Measurements from ENCODE around the gene IRX6. TPM values are rescaled to one million over a fixed set of nuclear protein-coding genes. Genes with fewer than 3 reads are reported as not detected.

Gene IRX6
- not detected for total RNA-seq

- ChIA-PET CTCF (no interaction called here), POLR2A (no interaction called here)
- DNase-seq: no peak
- Mint-ChIP-seq H3K4me3 (no peak within 1 kb of the TSS), H3K27me3 (ENCODE audit: low read depth) (peaks cover 29% of the 10 kb centered on the region), H3K9me3 (ENCODE audit: insufficient read depth) (no peaks in the 10 kb centered on the region), H3K27ac (no peak within 1 kb of the TSS), H3K4me1 (ENCODE audit: low read depth) (no peaks in the 10 kb centered on the region), H3K36me3 (ENCODE audit: low read depth) (no peaks in the 10 kb centered on the region)
- no peak for ATAC-seq
Observed at GRCh38 chr16:55323637-55324271, at the start of gene IRX6. Gene IRX6, plus strand, starts transcription at chr16:55324203. Its CDS starts 889 bp downstream, at chr16:55325092.

GRCh38 chr16:55274391-55274790 is 49.6 kb upstream of the IRX6 start:
- Mint-ChIP-seq H3K9me3 (ENCODE audit: insufficient read depth) (no peaks in the 10 kb centered on the region), H3K36me3 (ENCODE audit: low read depth) (no peaks in the 10 kb centered on the region), H3K4me1 (ENCODE audit: low read depth) (no peaks in the 10 kb centered on the region), H3K27ac (no peak overlapping the region), H3K4me3 (no peak overlapping the region), H3K27me3 (ENCODE audit: low read depth) (no peaks in the 10 kb centered on the region)
- ATAC-seq: no peak
- ChIA-PET POLR2A (no interaction called here), CTCF (no interaction called here)
- no peak for DNase-seq

GRCh38 chr16:55275167-55275566 is 48.8 kb upstream of the IRX6 start:
- Mint-ChIP-seq H3K9me3 (ENCODE audit: insufficient read depth) (no peaks in the 10 kb centered on the region), H3K36me3 (ENCODE audit: low read depth) (no peaks in the 10 kb centered on the region), H3K27me3 (ENCODE audit: low read depth) (no peaks in the 10 kb centered on the region), H3K27ac (no peak overlapping the region), H3K4me1 (ENCODE audit: low read depth) (no peaks in the 10 kb centered on the region), H3K4me3 (no peak overlapping the region)
- no peak for ATAC-seq
- no peak for DNase-seq
- ChIA-PET POLR2A (no interaction called here), CTCF (no interaction called here)

- H3K9me3 Mint-ChIP-seq (ENCODE audit: insufficient read depth): no peaks in the 10 kb centered on the region
- H3K4me1 Mint-ChIP-seq (ENCODE audit: low read depth): no peaks in the 10 kb centered on the region
- POLR2A ChIA-PET: no interaction called here
- H3K4me3 Mint-ChIP-seq: no peak overlapping the region
- no peaks in the 10 kb centered on the region for H3K36me3 Mint-ChIP-seq (ENCODE audit: low read depth)
- H3K27ac Mint-ChIP-seq: no peak overlapping the region
- DNase-seq (no peak), ATAC-seq (no peak)
- CTCF ChIA-PET: no interaction called here
- H3K27me3 Mint-ChIP-seq (ENCODE audit: low read depth): no peaks in the 10 kb centered on the region
Observed at GRCh38 chr16:55275869-55276268, 48.1 kb upstream of the IRX6 start.

- Mint-ChIP-seq H3K4me3 (no peak overlapping the region), H3K27me3 (ENCODE audit: low read depth) (no peaks in the 10 kb centered on the region), H3K36me3 (ENCODE audit: low read depth) (no peaks in the 10 kb centered on the region), H3K4me1 (ENCODE audit: low read depth) (no peaks in the 10 kb centered on the region), H3K9me3 (ENCODE audit: insufficient read depth) (no peaks in the 10 kb centered on the region), H3K27ac (no peak overlapping the region)
- ChIA-PET POLR2A (no interaction called here), CTCF (interaction anchor here (1.6 kb wide), 1 partner anchor 20 kb away, joined by 4 read pairs; no protein-coding TSS in a partner anchor)
- ATAC-seq (no peak), DNase-seq (no peak)
Observed at GRCh38 chr16:55277536-55277935, 46.5 kb upstream of the IRX6 start.

GRCh38 chr16:55279598-55279997 is 44.4 kb upstream of the IRX6 start:
- CTCF ChIA-PET: no interaction called here
- POLR2A ChIA-PET: no interaction called here

GRCh38 chr16:55280587-55280986 is 43.4 kb upstream of the IRX6 start:
- Mint-ChIP-seq H3K4me3 (no peak overlapping the region), H3K9me3 (ENCODE audit: insufficient read depth) (no peaks in the 10 kb centered on the region), H3K4me1 (ENCODE audit: low read depth) (no peaks in the 10 kb centered on the region), H3K27me3 (ENCODE audit: low read depth) (no peaks in the 10 kb centered on the region), H3K36me3 (ENCODE audit: low read depth) (no peaks in the 10 kb centered on the region), H3K27ac (no peak overlapping the region)
- ChIA-PET POLR2A (no interaction called here), CTCF (no interaction called here)
- ATAC-seq (no peak), DNase-seq (no peak)

More at GRCh38 chr16:55279598-55279997, 44.4 kb upstream of the IRX6 start:
- no peak for DNase-seq
- H3K4me1 Mint-ChIP-seq (ENCODE audit: low read depth): no peaks in the 10 kb centered on the region
- H3K27me3 Mint-ChIP-seq (ENCODE audit: low read depth): no peaks in the 10 kb centered on the region
- no peak overlapping the region for H3K27ac Mint-ChIP-seq
- H3K4me3 Mint-ChIP-seq: no peak overlapping the region
- no peaks in the 10 kb centered on the region for H3K36me3 Mint-ChIP-seq (ENCODE audit: low read depth)
- no peak for ATAC-seq
- no peaks in the 10 kb centered on the region for H3K9me3 Mint-ChIP-seq (ENCODE audit: insufficient read depth)

- H3K4me3 Mint-ChIP-seq: no peak overlapping the region
- no peaks in the 10 kb centered on the region for H3K36me3 Mint-ChIP-seq (ENCODE audit: low read depth)
- ChIA-PET POLR2A (no interaction called here), CTCF (no interaction called here)
- no peaks in the 10 kb centered on the region for H3K27me3 Mint-ChIP-seq (ENCODE audit: low read depth)
- ATAC-seq (no peak), DNase-seq (no peak)
- H3K27ac Mint-ChIP-seq: no peak overlapping the region
- no peaks in the 10 kb centered on the region for H3K4me1 Mint-ChIP-seq (ENCODE audit: low read depth)
- no peaks in the 10 kb centered on the region for H3K9me3 Mint-ChIP-seq (ENCODE audit: insufficient read depth)
Observed at GRCh38 chr16:55282441-55282840, 41.6 kb upstream of the IRX6 start.

- ATAC-seq (no peak), DNase-seq (no peak)
- Mint-ChIP-seq H3K9me3 (ENCODE audit: insufficient read depth) (peaks cover 3% of the 10 kb centered on the region), H3K27me3 (ENCODE audit: low read depth) (no peaks in the 10 kb centered on the region), H3K4me1 (ENCODE audit: low read depth) (no peaks in the 10 kb centered on the region), H3K4me3 (no peak overlapping the region), H3K36me3 (ENCODE audit: low read depth) (no peaks in the 10 kb centered on the region), H3K27ac (no peak overlapping the region)
- ChIA-PET POLR2A (no interaction called here), CTCF (no interaction called here)
Observed at GRCh38 chr16:55283812-55284717, 39.9 kb upstream of the IRX6 start.

GRCh38 chr16:55284718-55285099 is 39.3 kb upstream of the IRX6 start:
- Mint-ChIP-seq H3K4me1 (ENCODE audit: low read depth) (no peaks in the 10 kb centered on the region), H3K36me3 (ENCODE audit: low read depth) (no peaks in the 10 kb centered on the region), H3K27me3 (ENCODE audit: low read depth) (no peaks in the 10 kb centered on the region), H3K9me3 (ENCODE audit: insufficient read depth) (peaks cover 3% of the 10 kb centered on the region), H3K27ac (no peak overlapping the region), H3K4me3 (no peak overlapping the region)
- ATAC-seq: no peak
- ChIA-PET CTCF (no interaction called here), POLR2A (no interaction called here)
- no peak for DNase-seq

- Mint-ChIP-seq H3K9me3 (ENCODE audit: insufficient read depth) (peaks cover 3% of the 10 kb centered on the region), H3K27ac (no peak overlapping the region), H3K36me3 (ENCODE audit: low read depth) (no peaks in the 10 kb centered on the region), H3K4me3 (no peak overlapping the region), H3K4me1 (ENCODE audit: low read depth) (no peaks in the 10 kb centered on the region), H3K27me3 (ENCODE audit: low read depth) (no peaks in the 10 kb centered on the region)
- ChIA-PET CTCF (no interaction called here), POLR2A (no interaction called here)
- ATAC-seq (no peak), DNase-seq (no peak)
Observed at GRCh38 chr16:55285586-55285985, 38.4 kb upstream of the IRX6 start.

- H3K9me3 Mint-ChIP-seq (ENCODE audit: insufficient read depth): peaks cover 3% of the 10 kb centered on the region
- no peaks in the 10 kb centered on the region for H3K36me3 Mint-ChIP-seq (ENCODE audit: low read depth)
- H3K4me3 Mint-ChIP-seq: no peak overlapping the region
- no peaks in the 10 kb centered on the region for H3K27me3 Mint-ChIP-seq (ENCODE audit: low read depth)
- DNase-seq: no peak
- no peaks in the 10 kb centered on the region for H3K4me1 Mint-ChIP-seq (ENCODE audit: low read depth)
- CTCF ChIA-PET: no interaction called here
- POLR2A ChIA-PET: no interaction called here
- H3K27ac Mint-ChIP-seq: no peak overlapping the region
- no peak for ATAC-seq
Observed at GRCh38 chr16:55289353-55289752, 34.6 kb upstream of the IRX6 start.
